Cardiac fibroblast (primary cell): ENCODE results near the gene TPX2.
"Not testable (repeated sequence)": the region's sequence is repeated elsewhere in the genome, so short reads cannot be mapped to it uniquely, and the experiment has no call there.

Source experiments
- DNase-seq, 2 donors: peaks; one replicate each; pipeline versions ENCODE4 v3.0.0 to v3.0.0-alpha.2; 2010; ENCODE audit warnings: low read depth in 2 of 2
- H3K4me3 ChIP-seq, 2 donors: replicated peaks in 1 of 2; 1 replicate in 1 of 2; 2 replicates in 1 of 2; pipeline ENCODE4 v1.5.1; 2011; ENCODE audit warnings: low read depth in 2 of 2, low read length in 2 of 2, mild to moderate bottlenecking in 2 of 2, moderate library complexity in 1 of 2
- TF ChIP-seq, protein P1 (sequence below): IDR thresholded peaks from one replicate; pipeline ENCODE4 v1.5.1; 2011; ENCODE audit warnings: low read depth, mild to moderate bottlenecking, low read length, inconsistent platforms

TPX2 gene

GRCh38 chr20:31740656-31741323 is 1.7 kb downstream of the TPX2 start:
- no peak for DNase-seq
- peak overlapping the region in 1 of 2 donors; percentile 97 for H3K4me3 ChIP-seq
- TF ChIP-seq, protein P1, sequence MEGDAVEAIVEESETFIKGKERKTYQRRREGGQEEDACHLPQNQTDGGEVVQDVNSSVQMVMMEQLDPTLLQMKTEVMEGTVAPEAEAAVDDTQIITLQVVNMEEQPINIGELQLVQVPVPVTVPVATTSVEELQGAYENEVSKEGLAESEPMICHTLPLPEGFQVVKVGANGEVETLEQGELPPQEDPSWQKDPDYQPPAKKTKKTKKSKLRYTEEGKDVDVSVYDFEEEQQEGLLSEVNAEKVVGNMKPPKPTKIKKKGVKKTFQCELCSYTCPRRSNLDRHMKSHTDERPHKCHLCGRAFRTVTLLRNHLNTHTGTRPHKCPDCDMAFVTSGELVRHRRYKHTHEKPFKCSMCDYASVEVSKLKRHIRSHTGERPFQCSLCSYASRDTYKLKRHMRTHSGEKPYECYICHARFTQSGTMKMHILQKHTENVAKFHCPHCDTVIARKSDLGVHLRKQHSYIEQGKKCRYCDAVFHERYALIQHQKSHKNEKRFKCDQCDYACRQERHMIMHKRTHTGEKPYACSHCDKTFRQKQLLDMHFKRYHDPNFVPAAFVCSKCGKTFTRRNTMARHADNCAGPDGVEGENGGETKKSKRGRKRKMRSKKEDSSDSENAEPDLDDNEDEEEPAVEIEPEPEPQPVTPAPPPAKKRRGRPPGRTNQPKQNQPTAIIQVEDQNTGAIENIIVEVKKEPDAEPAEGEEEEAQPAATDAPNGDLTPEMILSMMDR: no peak

- DNase-seq: no peak
- H3K4me3 ChIP-seq: no peak overlapping the region
- TF ChIP-seq, protein P1: no peak
These were observed 7.2 kb downstream of the TPX2 start for GRCh38 chr20:31746068-31746878.

- not testable (repeated sequence) for H3K4me3 ChIP-seq, DNase-seq
These were observed 7.9 kb downstream of the TPX2 start for GRCh38 chr20:31747028-31747427.

DNA sequence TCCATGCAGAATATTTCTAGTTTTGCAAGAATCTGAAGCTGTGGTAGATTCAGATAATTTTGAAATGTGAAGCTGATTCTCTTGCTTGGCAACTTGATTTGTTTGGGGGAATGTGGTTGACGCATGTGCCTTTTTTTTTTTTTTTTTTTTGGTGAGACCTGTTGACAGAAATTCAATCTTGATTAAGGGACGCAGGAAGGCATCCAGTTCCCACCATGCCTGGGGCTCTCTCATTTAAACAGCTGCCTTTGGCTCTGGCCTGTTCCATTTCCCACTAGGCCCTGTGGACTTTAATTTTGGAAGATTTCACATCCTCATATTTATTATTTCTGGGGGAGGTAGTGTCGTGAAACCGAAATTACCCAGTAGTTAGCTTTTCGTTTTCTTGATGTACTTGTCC is 8.6 kb downstream of the TPX2 start:
- TF ChIP-seq, protein P1: no peak
- H3K4me3 ChIP-seq: no peak overlapping the region
- peak in 1 of 2 donors; percentile 83 for DNase-seq

GRCh38 chr20:31749223-31749622 is 10.1 kb downstream of the TPX2 start:
- DNase-seq: no peak
- no peak overlapping the region for H3K4me3 ChIP-seq
- TF ChIP-seq, protein P1: no peak

DNA sequence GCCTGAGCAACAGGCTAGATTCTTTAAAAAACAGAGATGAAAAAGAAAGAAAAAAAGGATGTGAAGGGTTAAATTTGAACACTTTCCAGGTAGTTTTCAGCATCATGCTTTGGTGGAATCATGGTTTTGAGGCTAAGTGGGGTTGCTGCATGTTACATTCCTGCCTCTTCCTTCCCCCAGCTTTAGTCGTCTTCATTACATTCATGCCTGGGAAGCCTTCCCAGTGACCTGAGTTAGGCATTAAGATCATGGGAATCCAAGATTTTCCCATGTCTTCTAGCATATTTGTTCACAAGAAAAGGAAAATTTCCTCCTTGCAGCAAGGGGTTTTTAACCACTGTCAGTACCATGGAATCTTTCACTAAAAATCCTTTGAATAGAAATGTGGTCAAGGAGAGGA is 12.0 kb downstream of the TPX2 start:
- H3K4me3 ChIP-seq: no peak overlapping the region
- DNase-seq: peak; percentile 73 to 95
- TF ChIP-seq, protein P1: no peak

GRCh38 chr20:31757254-31757653 is 18.2 kb downstream of the TPX2 start:
- DNase-seq: no peak
- TF ChIP-seq, protein P1: no peak
- H3K4me3 ChIP-seq: no peak overlapping the region
